Measurements from ENCODE around the gene INTS15.

INTS15 gene

DNA sequence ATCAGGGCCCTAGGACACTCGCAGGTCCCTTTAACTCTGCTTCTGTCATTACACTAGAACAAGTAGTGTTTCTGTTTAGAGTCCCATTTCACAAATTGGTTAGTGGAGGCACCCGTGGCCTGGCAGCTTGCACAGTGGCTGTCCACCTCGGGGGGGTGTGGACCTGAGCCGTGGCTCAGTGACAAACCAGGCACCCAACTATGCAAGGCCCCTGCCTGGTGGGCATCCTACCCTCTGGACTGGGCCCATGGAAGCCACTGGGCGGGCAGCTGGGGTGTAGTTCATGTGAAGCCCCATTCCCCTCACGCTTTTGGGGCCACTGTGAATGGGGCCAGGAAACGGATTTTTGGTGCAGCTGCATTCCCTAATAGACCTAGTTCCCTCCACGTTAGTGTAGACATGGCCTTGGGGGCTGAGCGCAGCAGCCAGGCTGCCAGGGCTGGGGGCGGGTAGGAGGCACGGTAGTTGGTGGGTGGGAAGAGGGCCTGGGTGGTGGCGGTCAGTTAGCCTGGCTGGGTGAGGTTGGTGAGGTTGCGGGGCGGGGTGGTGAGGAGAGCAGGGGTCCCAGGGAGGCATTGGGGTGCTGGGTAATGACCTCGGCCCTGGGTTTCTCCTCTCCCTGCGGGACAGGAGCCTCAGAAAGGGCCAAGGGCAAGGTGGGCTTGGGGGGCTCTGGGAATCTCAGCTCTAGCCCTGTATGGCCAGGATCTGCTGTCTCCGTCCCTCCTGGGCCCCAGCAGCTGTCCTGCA, 66.0 kb downstream of the INTS15 start:
- in situ Hi-C loops (cut with HindIII; ENCODE audit: low sequenced_read_pairs) = no loop called here

DNA sequence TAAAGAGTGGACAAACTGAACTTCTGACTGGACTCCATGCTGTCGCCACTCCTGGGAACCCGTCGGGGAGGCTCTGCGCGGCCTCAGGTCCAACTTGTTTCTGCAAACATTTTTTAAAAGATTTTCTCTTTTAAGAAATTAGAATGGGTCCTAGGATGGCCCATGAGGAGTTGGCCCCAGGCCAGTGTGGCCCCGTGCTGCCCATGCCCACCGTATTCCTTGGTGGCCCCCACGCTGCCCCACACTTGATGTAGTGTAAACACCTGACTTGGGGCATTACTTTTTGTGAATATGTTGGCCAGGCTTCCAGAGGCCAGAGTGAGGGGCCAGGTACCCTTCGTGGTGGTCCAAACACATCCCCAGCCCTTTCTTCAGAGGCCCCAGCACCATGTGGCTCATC, 66.6 kb downstream of the INTS15 start:
- in situ Hi-C loops (cut with HindIII; ENCODE audit: low sequenced_read_pairs) = no loop called here

All from DLD1 (cell line).